Inferior parietal cortex (tissue), 1 donor: ENCODE measurements around the gene TET1.
"Not testable (repeated sequence)": the region's sequence is repeated elsewhere in the genome, so short reads cannot be mapped to it uniquely, and the experiment has no call there.

Source experiments
- DNase-seq: peaks from one replicate; pipeline ENCODE4 v3.0.0-alpha.2; 2016; ENCODE audit errors: extremely low spot score

TET1 gene

DNA sequence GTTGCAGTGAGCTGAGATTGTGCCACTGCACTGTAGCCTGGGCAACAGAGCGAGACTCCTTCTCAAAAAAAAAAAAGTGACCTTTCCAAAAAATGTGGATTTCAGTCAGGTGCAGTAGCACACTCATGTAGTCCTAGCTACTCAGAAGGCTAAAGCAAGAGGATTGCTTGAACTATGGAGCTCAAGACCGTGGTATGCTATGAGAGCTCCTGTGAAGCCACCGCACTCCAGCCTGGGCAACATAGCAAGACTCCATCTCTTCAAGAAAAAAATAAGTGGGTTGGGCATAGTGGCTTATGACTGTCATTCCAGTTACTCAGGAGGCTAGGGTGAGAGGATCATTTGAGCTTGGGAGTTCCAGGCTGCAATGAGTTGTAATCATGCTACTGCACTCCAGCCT is 51.1 kb downstream of the TET1 start:
- no peak for DNase-seq

- DNase-seq = not testable (repeated sequence)
Observed at GRCh38 chr10:68613974-68614373, 53.8 kb downstream of the TET1 start.

DNA sequence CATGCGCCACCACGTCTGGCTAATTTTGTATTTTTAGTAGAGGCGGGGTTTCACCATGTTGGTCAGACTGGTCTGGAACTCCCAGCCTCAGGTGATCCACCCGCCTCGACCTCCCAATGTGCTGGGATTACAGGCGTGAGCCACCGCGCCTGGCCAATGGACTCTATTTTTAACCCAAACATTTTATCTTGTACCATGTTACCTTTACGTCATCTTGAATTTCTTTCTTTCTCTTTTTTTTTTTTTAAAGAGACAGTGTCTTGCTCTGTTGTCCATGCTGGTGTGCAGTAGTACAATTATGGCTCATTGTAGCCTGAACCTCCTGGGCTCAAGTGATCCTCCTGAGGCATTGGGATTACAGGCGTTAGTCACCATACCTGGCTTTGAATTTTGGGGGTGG is 57.6 kb downstream of the TET1 start:
- not testable (repeated sequence) for DNase-seq

DNA sequence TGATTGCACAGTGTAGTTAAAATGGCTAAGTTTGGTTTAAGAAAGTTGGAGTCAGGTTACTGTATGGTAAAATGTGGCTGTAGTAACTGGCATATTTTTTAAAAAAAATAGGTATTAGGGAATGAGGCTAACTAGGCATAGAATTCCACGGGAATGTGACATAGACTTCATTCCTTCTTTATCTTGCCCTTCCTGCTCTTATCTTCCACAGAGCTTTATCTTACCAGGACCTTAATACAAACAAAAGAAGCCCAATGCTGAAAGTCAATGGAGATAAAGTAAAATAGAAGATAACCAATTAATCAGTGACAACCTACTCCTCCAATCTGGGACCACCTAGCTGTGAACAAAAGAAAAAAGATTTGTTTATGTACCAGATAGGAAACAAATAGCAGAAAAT is 58.1 kb downstream of the TET1 start:
- DNase-seq = no peak

GRCh38 chr10:68619595-68619994 is 59.5 kb downstream of the TET1 start:
- DNase-seq = no peak

DNA sequence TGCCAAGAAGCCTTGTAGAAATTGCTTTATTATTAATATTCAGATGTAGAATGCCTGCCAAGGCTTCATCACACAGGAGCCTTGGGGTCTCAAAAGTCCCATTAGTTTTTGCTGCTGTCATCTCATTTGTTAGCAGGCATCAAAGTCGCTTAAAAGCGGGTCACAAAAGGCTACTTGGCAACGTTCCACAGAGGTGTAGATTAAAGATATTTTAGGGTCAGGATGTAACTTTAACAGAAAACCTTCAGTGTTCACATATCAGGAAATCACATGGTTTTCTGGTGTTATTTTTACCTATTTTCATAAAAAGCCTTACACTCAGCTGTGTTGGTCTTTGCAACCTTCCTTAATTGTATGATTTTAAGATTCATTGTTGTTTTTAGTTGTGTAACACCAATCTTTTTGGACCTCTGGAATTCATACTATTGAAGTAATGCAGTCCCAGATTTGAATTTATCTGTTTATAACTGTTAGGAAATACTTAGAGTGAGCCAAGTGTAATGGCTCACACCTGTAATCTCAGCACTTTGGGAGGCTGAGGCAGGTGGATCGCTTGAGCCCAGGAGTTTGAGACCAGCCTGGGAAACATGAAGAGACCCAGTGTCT is 65.3 kb downstream of the TET1 start:
- no peak for DNase-seq

DNA sequence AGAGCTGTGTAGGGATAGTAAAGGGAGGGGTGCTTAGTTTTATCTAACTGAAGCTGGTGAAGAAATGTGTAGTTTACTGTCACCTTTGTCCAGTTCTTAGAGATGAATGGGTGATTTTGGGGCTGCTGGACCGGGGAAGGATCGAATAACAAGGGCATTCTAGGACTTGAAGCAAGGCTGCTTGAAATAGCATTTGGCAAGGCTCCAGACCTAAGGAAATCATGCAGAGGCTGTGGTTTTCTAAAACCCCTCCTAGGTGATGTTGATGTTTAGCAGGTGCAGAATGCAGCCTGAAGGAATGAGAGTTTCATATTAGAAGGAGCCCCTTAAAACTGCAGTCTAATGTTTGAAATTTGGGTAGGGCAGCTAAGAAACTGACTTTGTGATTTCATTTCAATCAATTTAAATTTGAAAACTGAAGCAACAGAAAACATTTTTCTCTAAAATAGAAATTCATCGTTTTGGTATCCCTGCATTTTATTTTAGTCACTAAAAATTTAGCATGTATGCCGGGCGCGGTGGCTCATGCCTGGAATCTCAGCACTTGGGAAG is 68.5 kb downstream of the TET1 start:
- DNase-seq = no peak

- not testable (repeated sequence) for DNase-seq
Observed at GRCh38 chr10:68632271-68632560, 72.1 kb downstream of the TET1 start.

- DNase-seq = no peak
Observed at GRCh38 chr10:68633281-68633680, 73.1 kb downstream of the TET1 start.

GRCh38 chr10:68633816-68634466 is 73.8 kb downstream of the TET1 start:
- DNase-seq = no peak

- no peak for DNase-seq
Observed at GRCh38 chr10:68636335-68636734, 76.2 kb downstream of the TET1 start.

DNA sequence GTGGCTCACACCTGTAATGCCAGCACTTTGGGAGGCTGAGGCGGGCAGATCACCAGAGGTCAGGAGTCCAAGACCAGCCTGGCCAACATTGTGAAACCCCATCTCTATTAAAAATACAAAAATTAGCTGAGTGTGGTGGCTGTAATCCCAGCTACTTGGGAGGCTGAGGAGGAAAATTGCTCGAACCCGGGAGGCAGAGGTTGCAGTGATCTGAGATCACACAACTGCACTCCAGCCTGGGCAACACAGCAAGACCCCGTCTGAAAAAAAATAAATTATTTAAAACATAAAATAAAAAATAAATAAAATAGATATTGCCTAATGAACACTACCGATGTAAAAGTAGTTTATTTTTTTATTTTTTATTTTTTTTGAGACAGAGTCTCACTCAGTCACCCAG is 83.4 kb downstream of the TET1 start:
- not testable (repeated sequence) for DNase-seq

DNA sequence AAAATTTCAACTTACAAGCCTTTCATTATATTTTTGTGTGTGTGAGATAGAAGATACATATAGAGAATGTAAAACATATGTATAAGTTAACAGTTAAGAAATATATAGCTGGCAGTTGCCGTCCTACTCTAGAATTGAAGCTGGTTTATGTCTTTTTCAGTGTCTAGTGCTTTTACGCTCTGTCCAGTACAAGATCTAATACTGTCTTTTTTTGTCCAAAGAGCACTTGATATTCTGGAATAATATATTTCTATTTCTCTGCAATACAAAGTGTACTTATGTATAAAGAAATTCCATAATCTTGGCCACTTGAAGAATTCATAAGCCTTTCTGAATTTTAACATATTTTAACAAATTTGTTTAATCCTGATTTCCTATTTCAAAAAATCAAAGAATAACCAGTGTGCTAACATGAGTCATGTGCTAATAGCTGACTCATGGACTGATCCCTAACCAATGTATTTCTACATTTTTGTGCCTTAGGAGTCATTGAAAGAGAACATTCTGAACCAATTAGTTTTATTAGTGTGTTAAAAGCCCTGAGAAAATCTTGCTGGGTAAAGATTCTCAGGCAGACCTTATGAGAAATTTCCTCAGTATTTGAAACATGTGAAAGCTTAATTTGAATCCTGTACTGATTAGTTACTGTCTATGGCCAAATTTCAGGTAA is 87.7 kb downstream of the TET1 start:
- DNase-seq = no peak

GRCh38 chr10:68655620-68656126 is 95.5 kb downstream of the TET1 start:
- no peak for DNase-seq

- DNase-seq = no peak
Observed at GRCh38 chr10:68665841-68666240, 105.7 kb downstream of the TET1 start.

GRCh38 chr10:68666280-68666760 is 106.2 kb downstream of the TET1 start:
- no peak for DNase-seq

- no peak for DNase-seq
Observed at GRCh38 chr10:68668231-68668630, 108.1 kb downstream of the TET1 start.

- DNase-seq = no peak
Observed at GRCh38 chr10:68668972-68669371, 108.8 kb downstream of the TET1 start.

DNA sequence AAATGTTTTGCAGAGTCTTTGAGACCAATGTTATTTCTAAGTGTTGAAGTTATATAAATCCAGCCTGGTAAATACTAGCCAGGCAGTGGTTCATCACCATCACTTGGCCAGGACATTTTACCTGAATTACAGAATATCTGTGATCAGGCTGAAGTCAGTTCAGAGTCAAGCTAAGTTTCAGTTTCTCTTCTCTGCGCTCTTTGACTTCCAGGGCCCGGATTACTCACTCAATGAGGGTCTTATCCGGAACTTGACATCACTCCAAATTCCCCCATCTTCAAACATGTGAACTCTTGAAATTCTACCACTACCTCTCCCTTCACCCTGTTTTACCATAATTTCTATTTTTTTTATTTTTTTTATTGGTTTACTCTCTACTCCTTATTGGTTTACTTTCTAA is 124.3 kb downstream of the TET1 start:
- DNase-seq = no peak

DNA sequence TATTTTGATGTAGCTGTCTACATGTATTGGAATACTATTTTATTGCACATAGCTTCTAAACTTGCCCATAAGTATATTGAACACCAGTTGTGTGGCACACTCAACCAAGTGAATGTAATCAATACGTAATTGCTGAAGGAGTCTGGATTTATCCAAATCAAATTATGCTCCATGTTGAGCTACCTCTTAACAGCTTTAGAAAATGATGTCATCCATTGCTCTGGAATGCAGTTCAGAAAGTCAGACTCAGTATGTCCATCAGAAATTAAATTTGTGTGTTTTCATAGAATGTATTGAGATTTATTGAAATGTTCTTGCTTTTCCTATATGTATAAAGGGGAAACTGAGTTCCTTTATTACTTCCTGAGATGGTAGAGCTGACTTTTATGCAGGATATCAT is 135.9 kb downstream of the TET1 start:
- no peak for DNase-seq

DNA sequence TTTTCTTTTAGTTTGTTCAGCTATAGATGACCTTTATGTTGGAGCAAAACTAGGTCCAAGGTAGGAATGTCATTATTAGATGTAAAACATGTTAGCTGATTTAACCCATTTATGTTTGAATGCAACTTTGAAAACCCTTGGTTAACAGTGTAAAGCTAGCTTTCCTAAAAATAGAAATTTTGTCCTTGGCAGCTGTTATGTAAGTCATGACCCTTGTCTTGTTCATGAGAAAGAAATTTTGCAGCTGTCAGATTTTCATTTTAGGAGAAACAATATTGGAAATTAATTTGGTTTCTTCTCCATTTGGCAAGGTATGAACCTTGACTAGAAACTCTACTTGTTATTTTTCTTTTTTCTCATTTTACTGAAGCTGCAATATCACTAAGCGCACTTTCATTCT is 137.0 kb downstream of the TET1 start:
- no peak for DNase-seq

- DNase-seq = no peak
Observed at GRCh38 chr10:68700197-68700596, 140.1 kb downstream of the TET1 start.

GRCh38 chr10:68705548-68705947 is 145.4 kb downstream of the TET1 start:
- DNase-seq = no peak
